ENCODE results near the gene CD83.

Gene CD83

GRCh38 chr6:14174226-14174625 is 56.7 kb downstream of the CD83 start:
- Mint-ChIP-seq H3K4me1 (ENCODE audit: low read depth) (no peaks in the 10 kb centered on the region), H3K36me3 (ENCODE audit: low read depth) (peaks cover 10% of the 10 kb centered on the region), H3K27me3 (no peaks in the 10 kb centered on the region), H3K4me3 (no peak overlapping the region), H3K9me3 (peaks cover 18% of the 10 kb centered on the region), H3K27ac (no peak overlapping the region)

DNA sequence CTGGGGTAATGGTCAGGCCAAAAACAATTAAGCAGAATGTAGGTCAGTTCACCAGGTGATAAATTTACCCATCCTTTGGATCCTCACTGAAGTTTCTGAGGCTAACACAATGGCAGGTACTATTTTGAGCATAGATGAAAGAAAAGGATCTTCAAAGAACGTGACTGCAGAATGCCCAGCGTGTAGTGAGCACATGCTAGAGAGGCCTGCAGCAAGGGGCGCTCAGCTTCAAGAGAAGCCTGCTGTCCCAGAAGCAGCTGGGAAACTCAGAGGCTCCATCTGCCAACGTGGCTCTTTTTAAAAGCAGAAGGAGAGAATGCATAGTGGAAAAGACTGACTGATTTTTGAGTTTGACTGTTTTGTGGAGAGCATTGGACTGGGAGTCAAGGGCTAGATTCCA is 57.4 kb downstream of the CD83 start:
- peaks cover 12% of the 10 kb centered on the region for H3K9me3 Mint-ChIP-seq
- H3K27me3 Mint-ChIP-seq, result no peaks in the 10 kb centered on the region
- H3K4me1 Mint-ChIP-seq (ENCODE audit: low read depth), result peaks cover 3% of the 10 kb centered on the region
- H3K36me3 Mint-ChIP-seq (ENCODE audit: low read depth), result peaks cover 7% of the 10 kb centered on the region
- H3K27ac Mint-ChIP-seq, result no peak overlapping the region
- H3K4me3 Mint-ChIP-seq, result no peak overlapping the region

- Mint-ChIP-seq H3K36me3 (ENCODE audit: low read depth) (no peaks in the 10 kb centered on the region), H3K4me1 (ENCODE audit: low read depth) (peaks cover 10% of the 10 kb centered on the region), H3K27ac (no peak overlapping the region), H3K9me3 (peaks cover 2% of the 10 kb centered on the region), H3K27me3 (no peaks in the 10 kb centered on the region), H3K4me3 (no peak overlapping the region)
These were observed 58.9 kb downstream of the CD83 start for GRCh38 chr6:14176429-14176828.

GRCh38 chr6:14177413-14178082 is 60.0 kb downstream of the CD83 start:
- H3K36me3 Mint-ChIP-seq (ENCODE audit: low read depth), result no peaks in the 10 kb centered on the region
- no peak overlapping the region for H3K27ac Mint-ChIP-seq
- H3K9me3 Mint-ChIP-seq, result no peaks in the 10 kb centered on the region
- H3K4me3 Mint-ChIP-seq, result no peak overlapping the region
- H3K4me1 Mint-ChIP-seq (ENCODE audit: low read depth), result peaks cover 10% of the 10 kb centered on the region
- peaks cover 5% of the 10 kb centered on the region for H3K27me3 Mint-ChIP-seq

DNA sequence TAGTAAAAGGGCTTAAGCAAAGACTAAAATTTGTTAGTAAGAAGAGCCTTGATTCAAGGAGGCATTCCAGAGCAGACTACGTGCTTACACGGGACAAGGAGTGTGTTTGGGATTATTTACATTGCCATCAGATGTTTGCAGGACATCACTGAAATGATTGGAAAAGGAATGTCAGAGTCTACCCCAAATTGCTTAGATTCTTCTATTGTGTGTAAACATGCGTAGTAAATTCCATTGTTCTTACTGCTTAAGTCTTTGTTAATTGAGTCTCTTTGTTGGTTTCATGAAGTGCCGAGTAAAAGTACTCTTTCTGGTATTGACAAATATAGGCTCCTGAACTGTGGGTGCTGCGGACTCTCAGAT is 60.5 kb downstream of the CD83 start:
- H3K27ac Mint-ChIP-seq, result no peak overlapping the region
- H3K36me3 Mint-ChIP-seq (ENCODE audit: low read depth), result no peaks in the 10 kb centered on the region

DNA sequence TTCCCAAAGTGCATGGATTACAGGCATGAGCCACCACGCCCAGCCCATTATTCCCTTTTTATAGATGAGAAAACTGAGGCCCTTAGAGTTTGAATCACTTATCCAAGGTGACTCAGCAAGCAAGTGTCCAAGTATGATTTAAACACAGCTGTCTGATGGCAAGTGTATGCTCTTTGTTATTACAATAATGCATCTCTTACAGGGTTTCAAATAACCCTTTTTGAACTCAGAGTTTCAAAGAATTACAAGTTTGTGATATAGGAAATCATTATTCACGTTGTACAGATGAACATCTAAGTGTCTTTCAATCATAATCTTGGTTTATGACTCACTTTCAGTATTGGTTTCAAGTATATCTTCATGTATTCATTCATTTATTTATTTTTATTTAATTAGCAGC is 63.0 kb downstream of the CD83 start:
- no peaks in the 10 kb centered on the region for H3K36me3 Mint-ChIP-seq (ENCODE audit: low read depth)
- no peaks in the 10 kb centered on the region for H3K9me3 Mint-ChIP-seq

More for the DNA sequence above, 60.5 kb downstream of the CD83 start:
- Mint-ChIP-seq H3K27me3 (peaks cover 5% of the 10 kb centered on the region), H3K9me3 (no peaks in the 10 kb centered on the region), H3K4me1 (ENCODE audit: low read depth) (peaks cover 10% of the 10 kb centered on the region), H3K4me3 (no peak overlapping the region)

DNA sequence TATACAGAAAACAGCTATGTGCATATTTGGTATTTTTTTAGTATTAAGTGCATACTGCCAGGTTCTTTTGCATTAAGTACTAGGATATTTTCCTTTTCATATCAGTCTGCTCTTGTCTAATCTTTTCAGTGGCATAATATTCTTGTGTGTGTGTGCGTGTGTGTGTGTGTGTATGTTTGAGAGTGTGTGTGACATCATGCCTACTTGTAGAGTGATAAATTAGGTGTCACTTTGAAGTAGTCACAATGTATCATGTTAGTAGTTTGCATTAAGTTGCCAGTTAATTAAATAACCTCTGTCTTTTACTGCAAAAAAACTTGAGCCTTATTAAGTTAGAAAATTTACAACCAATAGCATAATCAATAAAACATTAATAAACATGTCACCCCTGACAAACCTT is 65.3 kb downstream of the CD83 start:
- Mint-ChIP-seq H3K27ac (no peak overlapping the region), H3K9me3 (no peaks in the 10 kb centered on the region), H3K27me3 (peaks cover 5% of the 10 kb centered on the region), H3K36me3 (ENCODE audit: low read depth) (no peaks in the 10 kb centered on the region), H3K4me3 (no peak overlapping the region), H3K4me1 (ENCODE audit: low read depth) (peaks cover 10% of the 10 kb centered on the region)

More for the DNA sequence above, 63.0 kb downstream of the CD83 start:
- Mint-ChIP-seq H3K4me1 (ENCODE audit: low read depth) (peaks cover 10% of the 10 kb centered on the region), H3K27me3 (peaks cover 5% of the 10 kb centered on the region), H3K27ac (no peak overlapping the region), H3K4me3 (no peak overlapping the region)
